Mononuclear cell (primary cell): ENCODE results near the gene OCA2. TPM values are rescaled to one million over a fixed set of nuclear protein-coding genes. Genes with fewer than 3 reads are reported as not detected.

Experiments
- H3K27me3 ChIP-seq: 2 replicates; pipeline ENCODE4 v1.6.0; 2011; ENCODE audit warnings: low read length, control low read depth; ENCODE audit not compliant: insufficient read depth
- H3K4me1 ChIP-seq: 2 replicates; pipeline ENCODE4 v1.5.1; 2011; ENCODE audit warnings: mild to moderate bottlenecking, low read length, control low read depth; ENCODE audit not compliant: insufficient read depth
- H3K4me3 ChIP-seq: 2 replicates; pipeline ENCODE4 v1.5.1; 2011; ENCODE audit warnings: mild to moderate bottlenecking, low read length, moderate library complexity
- H3K9me3 ChIP-seq: 2 replicates; pipeline ENCODE4 v1.5.1; 2011; ENCODE audit warnings: low read depth, mild to moderate bottlenecking, control low read depth, low read length
- total RNA-seq: library from RNA; depleted of rRNA; stranded (reverse); fragments of >200 nt; gene quantifications from one replicate; pipeline ENCODE4 v1.2.3, GENCODE V29; 2012

Gene OCA2
- total RNA-seq, 1 donor = 0.10 TPM

GRCh38 chr15:27871078-27871901, 227.8 kb downstream of the OCA2 start:
- Histone ChIP-seq H3K4me3 (no peak overlapping the region), H3K9me3 (no peaks in the 10 kb centered on the region), H3K27me3 (no peaks in the 10 kb centered on the region), H3K4me1 (no peaks in the 10 kb centered on the region)

- Histone ChIP-seq H3K4me1 (no peaks in the 10 kb centered on the region), H3K27me3 (no peaks in the 10 kb centered on the region), H3K4me3 (no peak overlapping the region), H3K9me3 (no peaks in the 10 kb centered on the region)
Observed at GRCh38 chr15:27870320-27870719, 228.8 kb downstream of the OCA2 start.

GRCh38 chr15:27869697-27870281, 229.3 kb downstream of the OCA2 start:
- no peak overlapping the region for H3K4me3 ChIP-seq
- H3K9me3 ChIP-seq = no peaks in the 10 kb centered on the region
- H3K4me1 ChIP-seq = no peaks in the 10 kb centered on the region
- H3K27me3 ChIP-seq = no peaks in the 10 kb centered on the region

- Histone ChIP-seq H3K4me3 (no peak overlapping the region), H3K9me3 (no peaks in the 10 kb centered on the region), H3K4me1 (no peaks in the 10 kb centered on the region), H3K27me3 (no peaks in the 10 kb centered on the region)
Observed at GRCh38 chr15:27868828-27869404, 230.2 kb downstream of the OCA2 start.

GRCh38 chr15:27867861-27868260, 231.3 kb downstream of the OCA2 start:
- H3K4me3 ChIP-seq = no peak overlapping the region
- H3K27me3 ChIP-seq = no peaks in the 10 kb centered on the region
- H3K4me1 ChIP-seq = no peaks in the 10 kb centered on the region
- no peaks in the 10 kb centered on the region for H3K9me3 ChIP-seq

- no peaks in the 10 kb centered on the region for H3K27me3 ChIP-seq
- no peaks in the 10 kb centered on the region for H3K9me3 ChIP-seq
- H3K4me1 ChIP-seq = no peaks in the 10 kb centered on the region
- no peak overlapping the region for H3K4me3 ChIP-seq
Observed at GRCh38 chr15:27866505-27867165, 232.5 kb downstream of the OCA2 start.

GRCh38 chr15:27865926-27866325, 233.2 kb downstream of the OCA2 start:
- no peaks in the 10 kb centered on the region for H3K4me1 ChIP-seq
- no peaks in the 10 kb centered on the region for H3K27me3 ChIP-seq
- H3K4me3 ChIP-seq = no peak overlapping the region
- H3K9me3 ChIP-seq = no peaks in the 10 kb centered on the region

- Histone ChIP-seq H3K4me1 (no peaks in the 10 kb centered on the region), H3K9me3 (no peaks in the 10 kb centered on the region)
Observed at GRCh38 chr15:27865323-27865922, 233.7 kb downstream of the OCA2 start.

GRCh38 chr15:27864719-27865118, 234.4 kb downstream of the OCA2 start:
- Histone ChIP-seq H3K4me1 (no peaks in the 10 kb centered on the region), H3K27me3 (no peaks in the 10 kb centered on the region), H3K9me3 (no peaks in the 10 kb centered on the region), H3K4me3 (no peak overlapping the region)

More at GRCh38 chr15:27865323-27865922, 233.7 kb downstream of the OCA2 start:
- Histone ChIP-seq H3K27me3 (no peaks in the 10 kb centered on the region), H3K4me3 (no peak overlapping the region)

GRCh38 chr15:27864086-27864485, 235.0 kb downstream of the OCA2 start:
- no peak overlapping the region for H3K4me3 ChIP-seq
- no peaks in the 10 kb centered on the region for H3K9me3 ChIP-seq
- no peaks in the 10 kb centered on the region for H3K4me1 ChIP-seq
- no peaks in the 10 kb centered on the region for H3K27me3 ChIP-seq

- no peaks in the 10 kb centered on the region for H3K9me3 ChIP-seq
Observed at GRCh38 chr15:27863000-27863399, 236.1 kb downstream of the OCA2 start.

GRCh38 chr15:27861171-27861570, 237.9 kb downstream of the OCA2 start:
- H3K27me3 ChIP-seq = no peaks in the 10 kb centered on the region
- H3K4me1 ChIP-seq = no peaks in the 10 kb centered on the region
- H3K9me3 ChIP-seq = no peaks in the 10 kb centered on the region
- no peak overlapping the region for H3K4me3 ChIP-seq

More at GRCh38 chr15:27863000-27863399, 236.1 kb downstream of the OCA2 start:
- Histone ChIP-seq H3K4me3 (no peak overlapping the region), H3K4me1 (no peaks in the 10 kb centered on the region), H3K27me3 (no peaks in the 10 kb centered on the region)

GRCh38 chr15:27855137-27855536, 244.0 kb downstream of the OCA2 start:
- no peaks in the 10 kb centered on the region for H3K4me1 ChIP-seq
- no peak overlapping the region for H3K4me3 ChIP-seq
- no peaks in the 10 kb centered on the region for H3K9me3 ChIP-seq
- H3K27me3 ChIP-seq = no peaks in the 10 kb centered on the region

GRCh38 chr15:27854601-27855000, 244.5 kb downstream of the OCA2 start:
- Histone ChIP-seq H3K27me3 (no peaks in the 10 kb centered on the region), H3K4me3 (no peak overlapping the region), H3K4me1 (no peaks in the 10 kb centered on the region), H3K9me3 (no peaks in the 10 kb centered on the region)
